Measurements from ENCODE around the gene HOXC10.

- TF ChIP-seq MTA3 (IDR thresholded peaks at IDR 0.05; ENCODE audit: borderline replicate concordance, low read length) (no peak), YY1 (IDR thresholded peaks at IDR 0.05; ENCODE audit: low read depth, low read length) (no peak), HDAC6 (IDR thresholded peaks at IDR 0.05; ENCODE audit: unreplicated experiment) (no peak)
These were observed 1.2 kb downstream of the HOXC10 start for GRCh38 chr12:53985994-53986685.
